Upper lobe of left lung (tissue), 4 donors: ENCODE measurements around the gene FURIN.

ENCODE experiments used
- CTCF ChIP-seq, 6 experiments: fragments of 450-650 bp in 4 of 6; fragments of 200-600 bp in 2 of 6; sonication (generic) in 2 of 6; IDR thresholded peaks; one replicate each; pipeline ENCODE4 v1.5.1; 2016 to 2019; ENCODE audit warnings: antibody characterized with exemption in 6 of 6
- POLR2A ChIP-seq, 4 donors: fragments of 450-650 bp; IDR thresholded peaks; one replicate each; pipeline ENCODE4 v1.5.1; 2016 to 2017; ENCODE audit warnings: antibody characterized with exemption in 4 of 4, mild to moderate bottlenecking in 2 of 4
- POLR2AphosphoS5 ChIP-seq, 2 donors: sonication (generic); formaldehyde crosslinking; IDR thresholded peaks; one replicate each; pipeline ENCODE4 v1.5.1; 2017; ENCODE audit warnings: antibody characterized with exemption in 2 of 2

GRCh38 chr15:90877996-90878395 is 9.6 kb downstream of the FURIN start:
- no peak for TF ChIP-seq CTCF (IDR thresholded peaks at IDR 0.05)
- TF ChIP-seq POLR2A (IDR thresholded peaks at IDR 0.05), result no peak
- TF ChIP-seq POLR2AphosphoS5 (IDR thresholded peaks at IDR 0.05), result no peak
